Measurements from ENCODE around the gene PRKACB.
"Not testable (repeated sequence)": the region's sequence is repeated elsewhere in the genome, so short reads cannot be mapped to it uniquely, and the experiment has no call there.

PRKACB gene

GRCh38 chr1:84214115-84214956 lies 70.3 kb downstream of the PRKACB start:
- FAIRE-seq (no peak), DNase-seq (ENCODE audit: insufficient read length, low spot score) (no peak)

- DNase-seq (ENCODE audit: insufficient read length, low spot score), result no peak
- no peak for FAIRE-seq
Observed at GRCh38 chr1:84217239-84217638, 73.2 kb downstream of the PRKACB start.

- DNase-seq (ENCODE audit: insufficient read length, low spot score), result no peak
- no peak for FAIRE-seq
Observed at GRCh38 chr1:84223751-84224432, 79.8 kb downstream of the PRKACB start.

GRCh38 chr1:84224905-84225304 lies 80.8 kb downstream of the PRKACB start:
- no peak for DNase-seq (ENCODE audit: insufficient read length, low spot score)
- FAIRE-seq, result no peak

GRCh38 chr1:84225646-84226045 lies 81.6 kb downstream of the PRKACB start:
- FAIRE-seq (no peak), DNase-seq (ENCODE audit: insufficient read length, low spot score) (no peak)

- not testable (repeated sequence) for FAIRE-seq; DNase-seq (ENCODE audit: insufficient read length, low spot score)
Observed at GRCh38 chr1:84232676-84233075, 88.6 kb downstream of the PRKACB start.

GRCh38 chr1:84236256-84236655 lies 92.2 kb downstream of the PRKACB start:
- DNase-seq (ENCODE audit: insufficient read length, low spot score) (no peak), FAIRE-seq (no peak)

GRCh38 chr1:84242641-84243040 lies 98.6 kb downstream of the PRKACB start:
- FAIRE-seq, result no peak
- DNase-seq (ENCODE audit: insufficient read length, low spot score), result no peak

GRCh38 chr1:84245563-84245962 lies 101.5 kb downstream of the PRKACB start:
- no peak for FAIRE-seq

GRCh38 chr1:84246213-84246612 lies 102.1 kb downstream of the PRKACB start:
- no peak for FAIRE-seq
- no peak for DNase-seq (ENCODE audit: insufficient read length, low spot score)

More at GRCh38 chr1:84245563-84245962, 101.5 kb downstream of the PRKACB start:
- no peak for DNase-seq (ENCODE audit: insufficient read length, low spot score)

GRCh38 chr1:84247425-84248220 lies 103.6 kb downstream of the PRKACB start:
- DNase-seq (ENCODE audit: insufficient read length, low spot score) (no peak), FAIRE-seq (no peak)

- FAIRE-seq (no peak), DNase-seq (ENCODE audit: insufficient read length, low spot score) (no peak)
Observed at GRCh38 chr1:84250668-84251067, 106.6 kb downstream of the PRKACB start.

- FAIRE-seq, result no peak
- DNase-seq (ENCODE audit: insufficient read length, low spot score), result no peak
Observed at GRCh38 chr1:84253036-84253435, 109.0 kb downstream of the PRKACB start.

GRCh38 chr1:84253891-84254290 lies 109.8 kb downstream of the PRKACB start:
- no peak for DNase-seq (ENCODE audit: insufficient read length, low spot score)
- FAIRE-seq, result no peak

GRCh38 chr1:84254703-84255238 lies 110.7 kb downstream of the PRKACB start:
- DNase-seq (ENCODE audit: insufficient read length, low spot score) (no peak), FAIRE-seq (no peak)

GRCh38 chr1:84255582-84255981 lies 111.5 kb downstream of the PRKACB start:
- DNase-seq (ENCODE audit: insufficient read length, low spot score), result no peak
- no peak for FAIRE-seq

GRCh38 chr1:84257617-84258016 lies 113.5 kb downstream of the PRKACB start:
- no peak for DNase-seq (ENCODE audit: insufficient read length, low spot score)
- FAIRE-seq, result no peak

- FAIRE-seq, result no peak
- DNase-seq (ENCODE audit: insufficient read length, low spot score), result no peak
Observed at GRCh38 chr1:84259376-84259775, 115.3 kb downstream of the PRKACB start.

- no peak for DNase-seq (ENCODE audit: insufficient read length, low spot score)
- no peak for FAIRE-seq
Observed at GRCh38 chr1:84259989-84260388, 115.9 kb downstream of the PRKACB start.

- DNase-seq (ENCODE audit: insufficient read length, low spot score), result no peak
- FAIRE-seq, result no peak
Observed at GRCh38 chr1:84260852-84261518, 116.9 kb downstream of the PRKACB start.
